ENCODE data around the gene PI16.

Gene PI16

DNA sequence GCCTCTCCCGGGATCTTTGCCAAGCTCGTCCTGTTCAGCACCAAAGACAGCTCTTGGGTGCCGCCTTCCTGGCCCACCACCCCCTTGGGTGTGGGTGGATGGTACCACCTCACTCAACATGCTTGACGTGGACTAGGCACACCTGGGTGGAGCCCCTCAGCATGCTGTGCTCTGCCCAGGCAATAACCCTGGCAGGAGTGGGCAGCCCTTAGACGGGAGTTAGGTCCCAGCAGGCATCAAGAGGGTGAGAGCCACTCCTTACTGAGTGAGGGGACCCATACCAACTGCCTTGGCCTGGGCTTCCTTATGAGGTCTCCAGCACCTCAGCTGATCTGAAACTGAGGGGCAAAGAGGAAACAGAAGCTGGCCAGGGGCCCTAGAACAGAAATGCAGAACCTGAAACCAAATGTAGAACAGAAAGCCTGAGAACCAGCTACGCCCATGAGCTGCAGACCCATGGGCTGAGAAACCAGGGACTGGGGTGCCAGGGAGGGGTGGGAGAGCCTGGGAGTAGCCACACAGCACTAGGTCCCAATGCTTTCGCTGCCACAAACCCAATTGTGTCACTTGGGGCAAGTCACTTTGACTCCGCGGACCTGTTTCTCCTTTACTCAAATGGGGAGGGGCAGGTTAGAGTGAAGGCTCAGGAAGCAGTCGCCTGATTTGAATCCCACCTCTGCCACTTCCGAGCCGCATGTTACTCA lies 53.0 kb downstream of the PI16 start:
- WGBS (ENCODE audit: extremely low coverage, insufficient coverage, insufficient read length), result no CpG with 5 or more reads among the region's 12 CpGs
- Histone ChIP-seq H3K4me1 (ENCODE audit: control insufficient read depth in 1 of 2, insufficient read depth in 2 of 2, low read length in 2 of 2) (no peaks in the 10 kb centered on the region), H3K36me3 (ENCODE audit: control insufficient read depth in 1 of 2, insufficient read depth in 2 of 2, low read length in 2 of 2) (no peaks in the 10 kb centered on the region)

DNA sequence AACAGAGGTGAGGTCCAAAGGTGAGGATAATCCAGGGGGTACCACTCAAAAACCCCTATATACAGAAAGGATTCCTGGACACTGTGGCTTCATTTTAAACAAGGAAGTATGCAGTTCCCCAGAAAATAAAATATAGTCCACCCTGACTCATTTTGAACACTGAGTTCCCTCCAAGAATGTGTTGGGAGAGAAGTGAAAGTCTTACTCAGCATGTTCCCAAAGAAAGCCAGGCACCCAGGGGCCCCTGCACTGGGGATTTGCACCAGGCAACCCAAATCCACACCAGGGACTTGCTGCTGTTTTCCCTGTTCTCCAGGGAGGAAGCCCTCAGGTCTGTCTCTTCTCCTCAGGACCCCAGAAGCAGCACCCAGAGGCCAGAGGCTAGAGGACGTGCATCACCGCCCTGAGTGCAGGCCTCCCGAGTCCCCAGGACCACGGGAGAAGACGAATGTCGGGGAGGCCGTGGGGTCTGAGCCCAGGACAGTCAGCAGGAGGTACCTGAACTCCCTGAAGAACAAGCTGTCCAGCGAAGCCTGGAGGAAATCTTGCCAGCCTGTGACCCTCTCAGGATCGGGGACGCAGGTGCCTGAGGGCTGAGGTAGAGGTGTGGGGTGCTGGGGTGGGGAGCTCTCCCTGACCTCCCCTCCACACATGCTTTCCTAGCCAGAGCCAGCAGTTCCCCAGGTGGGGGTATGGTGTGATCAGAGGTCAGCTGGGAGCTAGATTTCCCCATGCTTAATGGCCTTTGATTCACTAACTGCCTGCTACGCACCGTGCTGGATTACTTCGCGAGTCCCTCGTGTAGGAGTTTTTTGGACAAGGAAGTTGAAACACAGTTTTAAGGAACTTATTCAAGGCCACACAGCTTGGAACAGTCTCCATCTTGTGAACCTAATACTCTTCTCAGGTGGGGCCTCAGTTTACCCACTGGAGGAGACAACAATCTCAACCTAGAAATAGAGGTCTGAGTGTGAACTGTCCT lies 54.2 kb downstream of the PI16 start:
- Histone ChIP-seq H3K79me1 (ENCODE audit: low read length) (no peaks in the 10 kb centered on the region), H3K23ac (ENCODE audit: low read length) (no peak overlapping the region), H3K79me2 (ENCODE audit: control insufficient read depth, insufficient read depth, low read length, poor library complexity) (no peaks in the 10 kb centered on the region), H2AFZ (ENCODE audit: insufficient read depth, low read length, poor library complexity) (no peak overlapping the region), H3K4ac (ENCODE audit: low read depth, low read length) (no peak overlapping the region), H2AK5ac (ENCODE audit: low read length) (no peak overlapping the region), H4K12ac (ENCODE audit: low read depth, low read length) (no peak overlapping the region), H3K27ac (ENCODE audit: low read depth, low read length) (no peak overlapping the region), H2BK120ac (ENCODE audit: insufficient read depth, low read length, poor library complexity) (no peak overlapping the region), H3K4me1 (ENCODE audit: control insufficient read depth in 1 of 2, insufficient read depth in 2 of 2, low read length in 2 of 2) (no peaks in the 10 kb centered on the region), H3K14ac (ENCODE audit: low read length) (no peak overlapping the region), H4K8ac (ENCODE audit: low read depth, low read length) (no peak overlapping the region), H3K4me3 (ENCODE audit: low read depth, low read length) (peak overlapping the region; percentile 1), H3K18ac (ENCODE audit: low read length) (no peak overlapping the region), H2BK5ac (ENCODE audit: low read depth, low read length, poor library complexity) (no peak overlapping the region), H3K9ac (ENCODE audit: low read length) (no peak overlapping the region), H2BK12ac (ENCODE audit: low read length) (no peak overlapping the region), H3K4me2 (ENCODE audit: low read length) (no peak overlapping the region), H3K9me3 (ENCODE audit: insufficient read depth, low read depth, low read length) (no peaks in the 10 kb centered on the region), H3K27me3 (ENCODE audit: insufficient read depth, low read length) (no peaks in the 10 kb centered on the region), H4K91ac (ENCODE audit: low read depth, low read length) (no peak overlapping the region), H3K36me3 (ENCODE audit: control insufficient read depth in 1 of 2, insufficient read depth in 2 of 2, low read length in 2 of 2) (no peaks in the 10 kb centered on the region)
- no CpG with 5 or more reads among the region's 15 CpGs for WGBS (ENCODE audit: extremely low coverage, insufficient coverage, insufficient read length)
- DNase-seq, result no peak

More for the DNA sequence above, 53.0 kb downstream of the PI16 start:
- Histone ChIP-seq H3K23ac (ENCODE audit: low read length) (no peak overlapping the region), H3K27ac (ENCODE audit: low read depth, low read length) (no peak overlapping the region), H3K4me3 (ENCODE audit: low read depth, low read length) (no peak overlapping the region), H3K14ac (ENCODE audit: low read length) (no peak overlapping the region), H2BK5ac (ENCODE audit: low read depth, low read length, poor library complexity) (no peak overlapping the region), H3K9ac (ENCODE audit: low read length) (no peak overlapping the region), H2BK12ac (ENCODE audit: low read length) (no peak overlapping the region), H4K91ac (ENCODE audit: low read depth, low read length) (no peak overlapping the region), H3K79me1 (ENCODE audit: low read length) (no peaks in the 10 kb centered on the region), H3K4ac (ENCODE audit: low read depth, low read length) (no peak overlapping the region), H2AFZ (ENCODE audit: insufficient read depth, low read length, poor library complexity) (no peak overlapping the region), H3K27me3 (ENCODE audit: insufficient read depth, low read length) (no peaks in the 10 kb centered on the region), H3K9me3 (ENCODE audit: insufficient read depth, low read depth, low read length) (peaks cover 2% of the 10 kb centered on the region), H4K8ac (ENCODE audit: low read depth, low read length) (no peak overlapping the region), H4K12ac (ENCODE audit: low read depth, low read length) (no peak overlapping the region), H3K18ac (ENCODE audit: low read length) (no peak overlapping the region), H3K79me2 (ENCODE audit: control insufficient read depth, insufficient read depth, low read length, poor library complexity) (no peaks in the 10 kb centered on the region), H2AK5ac (ENCODE audit: low read length) (no peak overlapping the region), H3K4me2 (ENCODE audit: low read length) (no peak overlapping the region), H2BK120ac (ENCODE audit: insufficient read depth, low read length, poor library complexity) (no peak overlapping the region)
- peak in 1 of 2 donors; percentile 8 for DNase-seq

DNA sequence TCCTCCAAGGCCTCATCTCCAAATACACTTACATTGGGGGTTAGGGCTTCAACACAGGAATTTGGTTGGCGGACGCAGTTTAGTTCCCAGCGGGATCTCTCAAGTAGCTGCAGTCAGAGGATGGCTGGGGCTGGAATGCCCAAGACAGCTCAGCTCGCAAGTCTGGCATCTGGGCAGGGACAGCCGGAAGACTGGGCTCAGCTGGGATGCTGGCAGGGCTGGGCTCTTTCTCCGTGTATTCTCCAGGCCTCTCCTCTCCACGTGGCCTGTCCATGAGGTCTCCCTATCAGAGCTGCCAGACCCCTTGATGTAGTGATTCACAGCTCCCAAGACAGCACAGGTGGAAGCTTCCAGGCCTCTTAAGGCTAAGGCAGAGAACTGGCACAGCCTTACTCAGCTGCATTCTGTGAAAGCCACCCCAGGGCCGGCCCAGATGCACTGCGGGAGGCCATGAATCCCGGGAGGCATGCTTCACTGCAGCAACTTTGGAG lies 55.9 kb downstream of the PI16 start:
- H4K91ac ChIP-seq (ENCODE audit: low read depth, low read length), result no peak overlapping the region
- H2BK12ac ChIP-seq (ENCODE audit: low read length), result no peak overlapping the region
- no peak overlapping the region for H3K14ac ChIP-seq (ENCODE audit: low read length)
- no peak overlapping the region for H3K4me2 ChIP-seq (ENCODE audit: low read length)
- no peak overlapping the region for H3K27ac ChIP-seq (ENCODE audit: low read depth, low read length)
- H3K27me3 ChIP-seq (ENCODE audit: insufficient read depth, low read length), result no peaks in the 10 kb centered on the region
- H4K8ac ChIP-seq (ENCODE audit: low read depth, low read length), result no peak overlapping the region
- no peak overlapping the region for H3K9ac ChIP-seq (ENCODE audit: low read length)
- no peak overlapping the region for H2BK120ac ChIP-seq (ENCODE audit: insufficient read depth, low read length, poor library complexity)
- DNase-seq, result no peak
- no peaks in the 10 kb centered on the region for H3K79me1 ChIP-seq (ENCODE audit: low read length)
- WGBS (ENCODE audit: extremely low coverage, insufficient coverage, insufficient read length), result no CpG with 5 or more reads among the region's 10 CpGs
- no peak overlapping the region for H2AFZ ChIP-seq (ENCODE audit: insufficient read depth, low read length, poor library complexity)
- H3K4me3 ChIP-seq (ENCODE audit: low read depth, low read length), result no peak overlapping the region
- H4K12ac ChIP-seq (ENCODE audit: low read depth, low read length), result no peak overlapping the region
- no peak overlapping the region for H2BK5ac ChIP-seq (ENCODE audit: low read depth, low read length, poor library complexity)
- no peaks in the 10 kb centered on the region for H3K79me2 ChIP-seq (ENCODE audit: control insufficient read depth, insufficient read depth, low read length, poor library complexity)
- no peaks in the 10 kb centered on the region for H3K4me1 ChIP-seq (ENCODE audit: control insufficient read depth in 1 of 2, insufficient read depth in 2 of 2, low read length in 2 of 2)
- H3K18ac ChIP-seq (ENCODE audit: low read length), result no peak overlapping the region
- H2AK5ac ChIP-seq (ENCODE audit: low read length), result no peak overlapping the region
- H3K23ac ChIP-seq (ENCODE audit: low read length), result no peak overlapping the region
- H3K36me3 ChIP-seq (ENCODE audit: control insufficient read depth in 1 of 2, insufficient read depth in 2 of 2, low read length in 2 of 2), result no peaks in the 10 kb centered on the region
- no peaks in the 10 kb centered on the region for H3K9me3 ChIP-seq (ENCODE audit: insufficient read depth, low read depth, low read length)
- no peak overlapping the region for H3K4ac ChIP-seq (ENCODE audit: low read depth, low read length)

DNA sequence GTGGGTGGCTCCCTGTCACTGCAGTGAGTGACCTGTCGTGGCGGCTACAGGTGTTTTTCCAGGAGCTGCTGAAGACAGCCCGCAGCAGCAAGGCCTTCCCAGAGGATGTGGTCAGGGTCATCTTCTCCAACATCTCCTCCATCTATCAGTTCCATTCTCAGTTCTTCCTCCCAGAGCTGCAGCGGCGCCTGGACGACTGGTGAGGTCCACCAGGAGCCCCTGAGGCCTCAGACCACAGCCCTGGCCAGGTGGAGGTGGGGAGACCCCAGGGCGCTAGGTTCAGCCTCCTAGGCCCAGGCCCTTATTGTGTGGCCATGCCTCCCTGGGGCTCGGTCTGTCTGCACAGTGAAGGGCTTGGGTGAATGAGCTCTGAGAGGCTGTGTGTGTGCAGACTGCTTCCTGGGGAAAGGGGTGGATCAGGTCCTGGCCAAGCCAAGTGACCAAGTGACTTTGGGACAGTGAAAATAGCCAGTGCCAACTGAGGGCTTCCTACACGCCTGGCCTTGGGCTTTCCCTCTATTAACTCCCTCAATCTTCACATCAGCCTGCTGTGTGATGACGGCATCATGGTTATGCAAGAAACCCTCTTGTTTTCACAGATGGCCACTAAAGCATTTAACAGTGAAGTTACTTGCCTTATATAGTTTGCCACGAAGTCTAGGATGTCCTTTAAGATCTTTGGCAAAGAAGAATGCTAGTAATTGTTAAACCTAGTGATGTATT lies 57.3 kb downstream of the PI16 start:
- Histone ChIP-seq H3K27ac (ENCODE audit: low read depth, low read length) (no peak overlapping the region), H2BK12ac (ENCODE audit: low read length) (no peak overlapping the region), H2BK120ac (ENCODE audit: insufficient read depth, low read length, poor library complexity) (no peak overlapping the region), H3K4me3 (ENCODE audit: low read depth, low read length) (no peak overlapping the region), H3K14ac (ENCODE audit: low read length) (no peak overlapping the region), H3K23ac (ENCODE audit: low read length) (no peak overlapping the region), H2AK5ac (ENCODE audit: low read length) (no peak overlapping the region), H3K36me3 (ENCODE audit: control insufficient read depth in 1 of 2, insufficient read depth in 2 of 2, low read length in 2 of 2) (no peaks in the 10 kb centered on the region), H2AFZ (ENCODE audit: insufficient read depth, low read length, poor library complexity) (no peak overlapping the region), H3K79me1 (ENCODE audit: low read length) (no peaks in the 10 kb centered on the region), H3K4me1 (ENCODE audit: control insufficient read depth in 1 of 2, insufficient read depth in 2 of 2, low read length in 2 of 2) (no peaks in the 10 kb centered on the region), H4K8ac (ENCODE audit: low read depth, low read length) (no peak overlapping the region), H3K79me2 (ENCODE audit: control insufficient read depth, insufficient read depth, low read length, poor library complexity) (no peaks in the 10 kb centered on the region), H3K18ac (ENCODE audit: low read length) (no peak overlapping the region), H3K9ac (ENCODE audit: low read length) (no peak overlapping the region), H3K9me3 (ENCODE audit: insufficient read depth, low read depth, low read length) (no peaks in the 10 kb centered on the region), H3K27me3 (ENCODE audit: insufficient read depth, low read length) (no peaks in the 10 kb centered on the region), H3K4ac (ENCODE audit: low read depth, low read length) (no peak overlapping the region), H2BK5ac (ENCODE audit: low read depth, low read length, poor library complexity) (no peak overlapping the region), H3K4me2 (ENCODE audit: low read length) (no peak overlapping the region), H4K91ac (ENCODE audit: low read depth, low read length) (no peak overlapping the region), H4K12ac (ENCODE audit: low read depth, low read length) (no peak overlapping the region)
- no CpG with 5 or more reads among the region's 11 CpGs for WGBS (ENCODE audit: extremely low coverage, insufficient coverage, insufficient read length)
- peak; percentile 38 to 73 for DNase-seq
